ENCODE data around the gene B3GNT5.
"Not testable (repeated sequence)": the region's sequence is repeated elsewhere in the genome, so short reads cannot be mapped to it uniquely, and the experiment has no call there.

The B3GNT5 gene

GRCh38 chr3:183230251-183230650 lies 22.8 kb upstream of the B3GNT5 start:
- DNase-seq (ENCODE audit: low read depth): not testable (repeated sequence)

- no peak for DNase-seq (ENCODE audit: low read depth)
These were observed 22.2 kb upstream of the B3GNT5 start for GRCh38 chr3:183230826-183231225.

- DNase-seq (ENCODE audit: low read depth): no peak
These were observed 19.1 kb upstream of the B3GNT5 start for GRCh38 chr3:183233966-183234365.

GRCh38 chr3:183239046-183239445 lies 14.0 kb upstream of the B3GNT5 start:
- DNase-seq (ENCODE audit: low read depth): no peak

GRCh38 chr3:183242431-183242830 lies 10.6 kb upstream of the B3GNT5 start:
- DNase-seq (ENCODE audit: low read depth): no peak

GRCh38 chr3:183244219-183244618 lies 8.8 kb upstream of the B3GNT5 start:
- no peak for DNase-seq (ENCODE audit: low read depth)

- no peak for DNase-seq (ENCODE audit: low read depth)
These were observed 8.0 kb upstream of the B3GNT5 start for GRCh38 chr3:183244981-183245476.

GRCh38 chr3:183247011-183247589 lies 6.0 kb upstream of the B3GNT5 start:
- no peak for DNase-seq (ENCODE audit: low read depth)

GRCh38 chr3:183249006-183249718 lies 3.9 kb upstream of the B3GNT5 start:
- no peak for DNase-seq (ENCODE audit: low read depth)

GRCh38 chr3:183252118-183252782 lies 803 bp upstream of the B3GNT5 start:
- DNase-seq (ENCODE audit: low read depth): no peak

GRCh38 chr3:183253528-183254486 lies 754 bp downstream of the B3GNT5 start:
- no peak for DNase-seq (ENCODE audit: low read depth)

- DNase-seq (ENCODE audit: low read depth): no peak
These were observed 1.7 kb downstream of the B3GNT5 start for GRCh38 chr3:183254487-183255347.

GRCh38 chr3:183255348-183255730 lies 2.3 kb downstream of the B3GNT5 start:
- no peak for DNase-seq (ENCODE audit: low read depth)

- DNase-seq (ENCODE audit: low read depth): no peak
These were observed 6.0 kb downstream of the B3GNT5 start for GRCh38 chr3:183259087-183259486.

- no peak for DNase-seq (ENCODE audit: low read depth)
These were observed 6.6 kb downstream of the B3GNT5 start for GRCh38 chr3:183259621-183260020.

- DNase-seq (ENCODE audit: low read depth): no peak
These were observed 7.3 kb downstream of the B3GNT5 start for GRCh38 chr3:183260167-183260904.

- no peak for DNase-seq (ENCODE audit: low read depth)
These were observed 8.2 kb downstream of the B3GNT5 start for GRCh38 chr3:183261151-183261724.

- no peak for DNase-seq (ENCODE audit: low read depth)
These were observed 9.9 kb downstream of the B3GNT5 start for GRCh38 chr3:183262875-183263378.

GRCh38 chr3:183264268-183264667 lies 11.2 kb downstream of the B3GNT5 start:
- no peak for DNase-seq (ENCODE audit: low read depth)

Measured in T follicular helper cell (primary cell).